Chondrocyte (in vitro differentiated cells): ENCODE results near the gene CTNNA2. TPM values are rescaled to one million over a fixed set of nuclear protein-coding genes. Genes with fewer than 3 reads are reported as not detected.

Experiments
- DNase-seq: peaks from one replicate; pipeline ENCODE4 v3.0.0; 2021; ENCODE audit warnings: mixed read lengths, low spot score
- H3K27ac Mint-ChIP-seq: one replicate; pipeline ENCODE4 v1.8.0; 2021; ENCODE audit warnings: mild to moderate bottlenecking, moderate library complexity, mixed read lengths; ENCODE audit not compliant: unreplicated experiment
- H3K27me3 Mint-ChIP-seq: 2 replicates; pipeline ENCODE4 v1.8.0; 2021; ENCODE audit warnings: low read depth, mixed read lengths
- H3K36me3 Mint-ChIP-seq: 2 replicates; pipeline ENCODE4 v1.8.0; 2021; ENCODE audit warnings: low read depth, mixed read lengths
- H3K4me1 Mint-ChIP-seq: 2 replicates; pipeline ENCODE4 v1.8.0; 2021; ENCODE audit warnings: low read depth, mild to moderate bottlenecking, mixed read lengths
- H3K4me3 Mint-ChIP-seq: one replicate; pipeline ENCODE4 v1.8.0; 2021; ENCODE audit warnings: mild to moderate bottlenecking, moderate library complexity, mixed read lengths; ENCODE audit not compliant: unreplicated experiment
- H3K9me3 Mint-ChIP-seq: 2 replicates; pipeline ENCODE4 v1.8.0; 2021; ENCODE audit warnings: low read depth, mixed read lengths
- CTCF ChIP-seq: fragments of 200-600 bp; sonication (generic); IDR thresholded peaks from 2 replicates; pipeline ENCODE4 v1.5.0; 2021; ENCODE audit warnings: antibody characterized with exemption, mild to moderate bottlenecking, moderate library complexity
- total RNA-seq: library from RNA; stranded (reverse); gene quantifications from 3 replicates; pipeline ENCODE4 v1.2.1, GENCODE V29; 2021

Gene CTNNA2
- total RNA-seq, 1 donor from 2014 or later = not detected

- Mint-ChIP-seq H3K36me3 (no peaks in the 10 kb centered on the region), H3K4me3 (no peak overlapping the region), H3K27me3 (peaks cover 3% of the 10 kb centered on the region), H3K4me1 (no peaks in the 10 kb centered on the region), H3K9me3 (peaks cover 6% of the 10 kb centered on the region), H3K27ac (no peak overlapping the region)
- DNase-seq = no peak
- TF ChIP-seq CTCF = no peak
Measured at GRCh38 chr2:80016171-80016570, 503.3 kb downstream of the CTNNA2 start.

GRCh38 chr2:80019571-80020460 is 507.0 kb downstream of the CTNNA2 start:
- Mint-ChIP-seq H3K4me3 (no peak overlapping the region), H3K27ac (no peak overlapping the region), H3K4me1 (no peaks in the 10 kb centered on the region), H3K27me3 (no peaks in the 10 kb centered on the region), H3K36me3 (no peaks in the 10 kb centered on the region), H3K9me3 (peaks cover 6% of the 10 kb centered on the region)
- TF ChIP-seq CTCF = no peak
- no peak for DNase-seq

GRCh38 chr2:80022018-80022417 is 509.2 kb downstream of the CTNNA2 start:
- Mint-ChIP-seq H3K9me3 (peaks cover 6% of the 10 kb centered on the region), H3K36me3 (no peaks in the 10 kb centered on the region), H3K27me3 (peaks cover under 1% of the 10 kb centered on the region), H3K4me3 (no peak overlapping the region), H3K27ac (no peak overlapping the region), H3K4me1 (no peaks in the 10 kb centered on the region)
- DNase-seq = no peak
- TF ChIP-seq CTCF = no peak

- Mint-ChIP-seq H3K27ac (no peak overlapping the region), H3K4me3 (no peak overlapping the region), H3K27me3 (peaks cover 2% of the 10 kb centered on the region), H3K4me1 (no peaks in the 10 kb centered on the region), H3K36me3 (no peaks in the 10 kb centered on the region), H3K9me3 (no peaks in the 10 kb centered on the region)
- DNase-seq = no peak
- no peak for TF ChIP-seq CTCF
Measured at GRCh38 chr2:80026040-80026729, 513.3 kb downstream of the CTNNA2 start.

GRCh38 chr2:80028051-80028450 is 515.2 kb downstream of the CTNNA2 start:
- H3K27me3 Mint-ChIP-seq = peaks cover 2% of the 10 kb centered on the region
- DNase-seq = no peak
- no peak for TF ChIP-seq CTCF
- no peak overlapping the region for H3K4me3 Mint-ChIP-seq
- no peak overlapping the region for H3K27ac Mint-ChIP-seq
- H3K4me1 Mint-ChIP-seq = no peaks in the 10 kb centered on the region
- H3K9me3 Mint-ChIP-seq = no peaks in the 10 kb centered on the region
- no peaks in the 10 kb centered on the region for H3K36me3 Mint-ChIP-seq
